CD14-positive monocyte (primary cell): ENCODE results near the gene EFCAB10. TPM values are rescaled to one million over a fixed set of nuclear protein-coding genes. Genes with fewer than 3 reads are reported as not detected.

Experiments used
- DNase-seq, 3 donors: peaks; one replicate each; pipeline ENCODE4 v3.0.0-alpha.2; 2011 to 2022
- H2AFZ ChIP-seq: 2 replicates; pipeline ENCODE4 v1.6.0; 2012; ENCODE audit warnings: mild to moderate bottlenecking, low read depth, low read length, inconsistent platforms; ENCODE audit not compliant: insufficient read depth, poor library complexity, severe bottlenecking
- H3K27ac ChIP-seq, 2 donors: 1 replicate in 1 of 2; 2 replicates in 1 of 2; pipeline ENCODE4 v1.5.1; 2012 to 2013; ENCODE audit warnings: low read length in 2 of 2, control low read depth in 1 of 2, inconsistent platforms in 1 of 2, low read depth in 1 of 2, mild to moderate bottlenecking in 1 of 2
- H3K27me3 ChIP-seq, 2 donors: one replicate each; pipeline versions ENCODE4 v1.6.0 to v1.6.1; 2011 to 2013; ENCODE audit warnings: low read length in 2 of 2; ENCODE audit not compliant: control insufficient read depth in 2 of 2, insufficient read depth in 2 of 2
- H3K36me3 ChIP-seq, 2 donors: replicated peaks in 1 of 2; 1 replicate in 1 of 2; 2 replicates in 1 of 2; pipeline versions ENCODE4 v1.5.1 to v1.6.1; 2012 to 2013; ENCODE audit warnings: low read length in 2 of 2, control low read depth in 1 of 2, inconsistent platforms in 1 of 2, mild to moderate bottlenecking in 1 of 2; ENCODE audit not compliant: insufficient read depth in 2 of 2, control insufficient read depth in 1 of 2
- H3K4me1 ChIP-seq, 2 donors: 1 replicate in 1 of 2; 2 replicates in 1 of 2; pipeline versions ENCODE4 v1.5.1 to v1.6.1; 2012 to 2013; ENCODE audit warnings: low read length in 2 of 2, control low read depth in 1 of 2, inconsistent platforms in 1 of 2, mild to moderate bottlenecking in 1 of 2, moderate library complexity in 1 of 2; ENCODE audit not compliant: insufficient read depth in 2 of 2, control insufficient read depth in 1 of 2
- H3K4me2 ChIP-seq: replicated peaks from 2 replicates; pipeline ENCODE3; 2012; ENCODE audit warnings: low read length, moderate library complexity, mild to moderate bottlenecking; ENCODE audit not compliant: poor library complexity, severe bottlenecking; ENCODE audit errors: extremely low read depth
- H3K4me3 ChIP-seq, 3 experiments: fragments of 200-600 bp in 1 of 3; sonication (generic) in 1 of 3; replicated peaks in 1 of 3; 1 replicate in 2 of 3; 2 replicates in 1 of 3; pipeline ENCODE4 v1.5.1; 2011 to 2013; ENCODE audit warnings: low read length in 3 of 3, mild to moderate bottlenecking in 3 of 3, control low read depth in 2 of 3, low read depth in 2 of 3, inconsistent platforms in 1 of 3, moderate library complexity in 1 of 3
- H3K79me2 ChIP-seq: 2 replicates; pipeline ENCODE4 v1.6.0; 2012; ENCODE audit warnings: mild to moderate bottlenecking, control low read depth, inconsistent platforms, low read length, moderate library complexity; ENCODE audit not compliant: insufficient read depth
- H3K9ac ChIP-seq: 2 replicates; pipeline ENCODE4 v1.6.0; 2017; ENCODE audit warnings: low read length, mild to moderate bottlenecking; ENCODE audit not compliant: insufficient read depth, poor library complexity, severe bottlenecking
- H3K9me3 ChIP-seq, 2 donors: replicated peaks in 1 of 2; 1 replicate in 1 of 2; 2 replicates in 1 of 2; pipeline versions ENCODE4 v1.5.1 to v1.6.1; 2012 to 2013; ENCODE audit warnings: low read length in 2 of 2, control low read depth in 1 of 2; ENCODE audit not compliant: control insufficient read depth in 1 of 2, insufficient read depth in 1 of 2
- H4K20me1 ChIP-seq: 2 replicates; pipeline ENCODE4 v1.6.0; 2012; ENCODE audit warnings: mild to moderate bottlenecking, low read length, control low read depth, moderate library complexity; ENCODE audit not compliant: insufficient read depth
- H3K27ac Mint-ChIP-seq, 7 donors: one replicate each; pipeline ENCODE4 v1.8.0; 2020; ENCODE audit warnings: mild to moderate bottlenecking in 7 of 7, mixed read lengths in 7 of 7, moderate library complexity in 6 of 7, inconsistent platforms in 2 of 7
- H3K27me3 Mint-ChIP-seq, 3 donors: one replicate each; pipeline ENCODE4 v1.8.0; 2021 to 2022; ENCODE audit warnings: low read depth in 3 of 3, mild to moderate bottlenecking in 3 of 3, mixed read lengths in 3 of 3, moderate library complexity in 3 of 3, inconsistent platforms in 1 of 3
- H3K36me3 Mint-ChIP-seq, 2 donors: one replicate each; pipeline ENCODE4 v1.8.0; 2020; ENCODE audit warnings: mixed read lengths in 2 of 2, inconsistent platforms in 1 of 2, mild to moderate bottlenecking in 1 of 2
- H3K4me1 Mint-ChIP-seq: one replicate; pipeline ENCODE4 v1.8.0; 2020; ENCODE audit warnings: mild to moderate bottlenecking, mixed read lengths
- H3K4me3 Mint-ChIP-seq, 2 donors: one replicate each; pipeline ENCODE4 v1.8.0; 2020; ENCODE audit warnings: mild to moderate bottlenecking in 2 of 2, mixed read lengths in 2 of 2, moderate library complexity in 1 of 2
- H3K9me3 Mint-ChIP-seq, 7 donors: one replicate each; pipeline ENCODE4 v1.8.0; 2020 to 2022; ENCODE audit warnings: mixed read lengths in 7 of 7, mild to moderate bottlenecking in 6 of 7, moderate library complexity in 6 of 7, inconsistent platforms in 2 of 7
- CTCF ChIP-seq: fragments of 200-600 bp; IDR thresholded peaks from one replicate; pipeline ENCODE4 v1.8.0; 2022; ENCODE audit warnings: antibody characterized with exemption, mild to moderate bottlenecking
- WGBS: methylation state at CpG from one replicate; pipeline ENCODE4 v1.1.5; 2013; ENCODE audit warnings: missing lambda C conversion rate; ENCODE audit not compliant: insufficient coverage; 5-methylcytosine and 5-hydroxymethylcytosine counted together
- intact Hi-C, 2 donors: fragments of 100-400 bp; cut with micrococcal nuclease; formaldehyde crosslinking; loops; one replicate each; pipeline versions ENCODE4 v1.15.0 to v1.15.1; 2023
- polyA minus RNA-seq: library from RNA; depleted of rRNA, polyadenylated mRNA; stranded (reverse); fragments of >200 nt; gene quantifications from 2 replicates; pipeline ENCODE4 v1.2.3, GENCODE V29; 2012
- polyA plus RNA-seq, 3 donors: library from polyadenylated mRNA; depleted of rRNA in 1 of 3; unstranded in 2 of 3; stranded (reverse) in 1 of 3; fragments of 300-500 nt in 2 of 3; fragments of >200 nt in 1 of 3; fragmentation: Illumina TruSeq in 2 of 3; gene quantifications; 1 replicate in 2 of 3; 2 replicates in 1 of 3; pipeline ENCODE4 v1.2.3, GENCODE V29; 2012 to 2021
- total RNA-seq, 12 experiments: library from RNA in 1 of 12; stranded (reverse) in 1 of 12; fragments of 120-200 nt in 1 of 12; gene quantifications; one replicate each; pipeline ENCODE4 v1.2.4 and lab custom pipeline; 2013 to 2026; ENCODE audit warnings: mixed read lengths in 6 of 12, inconsistent platforms in 1 of 12

Gene EFCAB10, protein sequence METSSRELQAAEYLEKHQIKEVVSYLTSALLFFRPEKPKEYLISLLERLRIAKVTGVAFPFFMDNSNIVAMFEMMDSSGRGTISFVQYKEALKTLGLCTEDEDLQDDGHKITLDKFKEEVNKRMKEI
- not detected for total RNA-seq (2013)
- polyA plus RNA-seq, result not detected
- not detected in 2 replicates for polyA minus RNA-seq
- 0.05 to 0.99 (median 0.35) reads per million in 11 experiments for total RNA-seq (lab: John Stamatoyannopoulos, UW)

- Mint-ChIP-seq H3K4me3 (peak within 1 kb of the TSS; percentile 65 to 88), H3K27ac (peak within 1 kb of the TSS in 1 of 7 donors; percentile 53), H3K36me3 (peaks cover 0 to 3% of the 10 kb centered on the region in 2 donors), H3K9me3 (peaks cover 8 to 26% (median 19%) of the 10 kb centered on the region in 7 donors), H3K4me1 (peaks cover 8% of the 10 kb centered on the region), H3K27me3 (peaks cover 3 to 10% (median 9%) of the 10 kb centered on the region in 3 donors)
- DNase-seq, result peak; percentile 6 to 43 (median 19)
- no peaks in the 10 kb centered on the region for H3K27me3 ChIP-seq
- peak within 1 kb of the TSS; percentile 53 for H3K9ac ChIP-seq
- peak within 1 kb of the TSS; percentile 74 for H2AFZ ChIP-seq
- no peaks in the 10 kb centered on the region for H3K36me3 ChIP-seq
- 17% methylated on average over 34 of the region's 36 CpGs for WGBS
- H3K4me2 ChIP-seq, result peak within 1 kb of the TSS; percentile 72
- peak within 1 kb of the TSS; percentile 16 to 69 (median 34) for H3K4me3 ChIP-seq
- H3K79me2 ChIP-seq, result no peaks in the 10 kb centered on the region
- H3K4me1 ChIP-seq, result peaks cover 8% of the 10 kb centered on the region in 2 donors
- H3K9me3 ChIP-seq, result peaks cover 11 to 23% of the 10 kb centered on the region in 2 donors
- no peak for TF ChIP-seq CTCF
- intact Hi-C loops, result no loop called here
- no peak within 1 kb of the TSS for H3K27ac ChIP-seq
- no peaks in the 10 kb centered on the region for H4K20me1 ChIP-seq
Observed at GRCh38 chr7:105581066-105581811, at the start of gene EFCAB10. TSS of gene EFCAB10 (minus strand) at chr7:105581493. CDS start at chr7:105581463, 30 bp downstream.

- H3K36me3 Mint-ChIP-seq, result peaks cover 68 to 92% of the 10 kb centered on the region in 2 donors
- no peak for TF ChIP-seq CTCF
Observed at GRCh38 chr7:105625986-105626385, 44.7 kb upstream of the EFCAB10 start.

More at GRCh38 chr7:105625986-105626385, 44.7 kb upstream of the EFCAB10 start:
- no peaks in the 10 kb centered on the region for H4K20me1 ChIP-seq
- Mint-ChIP-seq H3K4me3 (no peak overlapping the region), H3K27ac (no peak overlapping the region), H3K4me1 (no peaks in the 10 kb centered on the region), H3K9me3 (peaks cover 0 to 6% (median 0%) of the 10 kb centered on the region in 7 donors), H3K27me3 (peaks cover 0 to 2% (median 0%) of the 10 kb centered on the region in 3 donors)
- H3K4me3 ChIP-seq, result no peak overlapping the region
- H3K4me2 ChIP-seq, result no peak overlapping the region
- H3K4me1 ChIP-seq, result no peaks in the 10 kb centered on the region
- no peaks in the 10 kb centered on the region for H3K79me2 ChIP-seq
- no peak for DNase-seq
- no peaks in the 10 kb centered on the region for H3K9me3 ChIP-seq
- WGBS, result no CpG with 5 or more reads among the region's 2 CpGs
- no peak overlapping the region for H3K9ac ChIP-seq
- intact Hi-C loops, result no loop called here
- H2AFZ ChIP-seq, result no peak overlapping the region
- no peak overlapping the region for H3K27ac ChIP-seq
- no peaks in the 10 kb centered on the region for H3K27me3 ChIP-seq
- H3K36me3 ChIP-seq, result peaks cover 74 to 94% of the 10 kb centered on the region in 2 donors
